SK-N-SH (cell line): ENCODE data around the gene DCAF17. TPM values are rescaled to one million over a fixed set of nuclear protein-coding genes. Genes with fewer than 3 reads are reported as not detected.

Experiments
- CTCF ChIA-PET: fragments of 300-600, 350-600 bp; formaldehyde crosslinking; extraction: SDS; loops from one replicate; lab custom pipeline; 2021; lab: Yijun Ruan, JAX
- POLR2A ChIA-PET: fragments of 350-600 bp; sonication (Branson Sonifier 250); formaldehyde crosslinking; extraction: SDS; loops from one replicate; lab custom pipeline; 2020; ENCODE audit warnings: antibody characterized with exemption, inconsistent platforms; lab: Yijun Ruan, JAX
- DNase-seq: peaks from one replicate; pipeline ENCODE4 v3.0.0; 2012
- H2AFZ ChIP-seq: fragments of 200-600 bp; sonication (generic); 2 replicates; pipeline ENCODE4 v1.8.1; 2016; ENCODE audit warnings: antibody characterized with exemption, mild to moderate bottlenecking, low read depth
- H3F3A ChIP-seq: fragments of 200-600 bp; sonication (generic); replicated peaks from 2 replicates; pipeline ENCODE3; 2016; ENCODE audit warnings: antibody characterized with exemption, mild to moderate bottlenecking; ENCODE audit not compliant: insufficient read depth
- H3K27ac ChIP-seq, 2 experiments: fragments of 200-500 bp in 1 of 2; fragments of 200-600 bp in 1 of 2; sonication (Bioruptor generic) in 1 of 2; sonication (generic), shearing (Covaris generic) in 1 of 2; 2 replicates each; pipeline versions ENCODE4 v1.5.1 to v1.6.1; 2014 to 2016; ENCODE audit warnings: low read depth in 2 of 2, inconsistent platforms in 1 of 2, low read length in 1 of 2, mild to moderate bottlenecking in 1 of 2, mixed read lengths in 1 of 2
- H3K27me3 ChIP-seq: fragments of 200-600 bp; sonication (generic), shearing (Covaris generic); 2 replicates; pipeline ENCODE4 v1.6.1; 2016; ENCODE audit warnings: mixed run types; ENCODE audit not compliant: insufficient read depth
- H3K36me3 ChIP-seq, 2 experiments: fragments of 200-500 bp in 1 of 2; fragments of 200-600 bp in 1 of 2; sonication (Bioruptor generic) in 1 of 2; sonication (generic) in 1 of 2; replicated peaks in 1 of 2; 2 replicates each; pipeline versions ENCODE3 to v1.5.1; 2014 to 2016; ENCODE audit warnings: low read length in 1 of 2, mild to moderate bottlenecking in 1 of 2; ENCODE audit not compliant: insufficient read depth in 2 of 2, control insufficient read depth in 1 of 2
- H3K4me1 ChIP-seq, 2 experiments: fragments of 200-500 bp in 1 of 2; fragments of 200-600 bp in 1 of 2; sonication (Bioruptor generic) in 1 of 2; sonication (generic), shearing (Covaris generic) in 1 of 2; 2 replicates each; pipeline versions ENCODE4 v1.5.1 to v1.6.1; 2014 to 2016; ENCODE audit warnings: low read depth in 1 of 2, low read length in 1 of 2, mixed run types in 1 of 2; ENCODE audit not compliant: insufficient read depth in 2 of 2, control insufficient read depth in 1 of 2
- H3K4me2 ChIP-seq: fragments of 200-600 bp; sonication (generic), shearing (Covaris generic); 2 replicates; pipeline ENCODE4 v1.6.1; 2017; ENCODE audit warnings: mixed run types
- H3K4me3 ChIP-seq, 2 experiments: fragments of 200-500 bp in 1 of 2; fragments of 200-600 bp in 1 of 2; sonication (Bioruptor generic) in 1 of 2; sonication (generic), shearing (Covaris generic) in 1 of 2; 2 replicates each; pipeline versions ENCODE4 v1.5.1 to v1.8.1; 2014 to 2016; ENCODE audit warnings: low read depth in 2 of 2, inconsistent platforms in 1 of 2, low read length in 1 of 2, mild to moderate bottlenecking in 1 of 2, mixed read lengths in 1 of 2, moderate library complexity in 1 of 2
- H3K79me2 ChIP-seq: fragments of 200-600 bp; sonication (generic); 2 replicates; pipeline ENCODE4 v1.8.1; 2017; ENCODE audit warnings: mild to moderate bottlenecking; ENCODE audit not compliant: insufficient read depth
- H3K9ac ChIP-seq: fragments of 200-600 bp; sonication (generic); 2 replicates; pipeline ENCODE4 v1.6.1; 2017; ENCODE audit warnings: mixed run types
- H3K9me2 ChIP-seq: fragments of 200-600 bp; sonication (generic); 2 replicates; pipeline ENCODE4 v1.6.1; 2017; ENCODE audit warnings: mixed run types
- H3K9me3 ChIP-seq: fragments of 200-600 bp; sonication (generic); 2 replicates; pipeline ENCODE4 v1.6.1; 2017; ENCODE audit warnings: mixed run types, mild to moderate bottlenecking, moderate library complexity
- H4K20me1 ChIP-seq: fragments of 200-600 bp; sonication (generic); 2 replicates; pipeline ENCODE4 v1.6.1; 2017; ENCODE audit warnings: mild to moderate bottlenecking, mixed run types; ENCODE audit not compliant: insufficient read depth
- CHD2 ChIP-seq: fragments of 150-350 bp; IDR thresholded peaks from 2 replicates; pipeline ENCODE4 v1.6.1; 2018; ENCODE audit warnings: low read length; ENCODE audit not compliant: partially characterized antibody
- CTCF ChIP-seq: fragments of 200-600 bp; sonication (generic); IDR thresholded peaks from 2 replicates; pipeline ENCODE4 v1.6.1; 2017; ENCODE audit warnings: antibody characterized with exemption, mild to moderate bottlenecking, moderate library complexity
- ELF1 ChIP-seq: IDR thresholded peaks from 2 replicates; pipeline ENCODE4 v1.4.0; 2012
- EP300 ChIP-seq, 2 experiments: IDR thresholded peaks; 2 replicates each; pipeline versions ENCODE4 v1.4.0 to v1.6.1; 2012; ENCODE audit warnings: borderline replicate concordance in 1 of 2, low read depth in 1 of 2, low read length in 1 of 2
- EZH2phosphoT487 ChIP-seq: fragments of 200-600 bp; sonication (generic); IDR thresholded peaks from 2 replicates; pipeline ENCODE4 v1.6.1; 2017; ENCODE audit warnings: low read depth, mixed run types, mild to moderate bottlenecking, antibody characterized with exemption, moderate library complexity, borderline replicate concordance
- FOSL2 ChIP-seq: IDR thresholded peaks from 2 replicates; pipeline ENCODE4 v1.4.0; 2012; ENCODE audit warnings: low read depth, mild to moderate bottlenecking, moderate library complexity, borderline replicate concordance
- JUND ChIP-seq: IDR thresholded peaks from 2 replicates; pipeline ENCODE4 v1.4.0; 2012
- PBX3 ChIP-seq: IDR thresholded peaks from 2 replicates; pipeline ENCODE4; 2012
- RAD21 ChIP-seq: IDR thresholded peaks from 2 replicates; pipeline ENCODE4 v1.6.1; 2012; ENCODE audit warnings: mild to moderate bottlenecking, low read length
- YY1 ChIP-seq: IDR thresholded peaks from 2 replicates; pipeline ENCODE4 v1.4.0; 2012; ENCODE audit warnings: low read depth, mild to moderate bottlenecking
- ZBTB33 ChIP-seq: IDR thresholded peaks from 2 replicates; pipeline ENCODE4 v1.4.0; 2012; ENCODE audit warnings: low read depth, borderline replicate concordance
- WGBS: methylation state at CpG from one replicate; pipeline ENCODE4 v1.1.6; 2017; ENCODE audit warnings: low lambda C conversion rate; 5-methylcytosine and 5-hydroxymethylcytosine counted together
- polyA plus RNA-seq, 3 experiments: library from polyadenylated mRNA; depleted of rRNA; stranded (reverse); fragments of >200 nt; gene quantifications; 2 replicates each; pipeline ENCODE4 v1.2.3, GENCODE V29; 2012

Gene DCAF17
- polyA plus RNA-seq, 1 of the 3 experiments (the other 2 are of a cell fraction), result 4.9 TPM

- Histone ChIP-seq H3K4me1 (peaks cover 0 to 15% of the 10 kb centered on the region in 2 experiments; a peak in 2 of 4 replicates), H3F3A (peaks cover 6% of the 10 kb centered on the region), H3K36me3 (no peaks in the 10 kb centered on the region), H3K9ac (peak overlapping the region; percentile 86), H2AFZ (peak overlapping the region; percentile 90), H3K9me2 (no peaks in the 10 kb centered on the region), H3K79me2 (peaks cover 35% of the 10 kb centered on the region), H4K20me1 (no peaks in the 10 kb centered on the region), H3K27ac (peak overlapping the region; percentile 68 to 72), H3K9me3 (no peaks in the 10 kb centered on the region), H3K27me3 (no peaks in the 10 kb centered on the region), H3K4me3 (peak overlapping the region; percentile 81 to 93), H3K4me2 (peak overlapping the region; percentile 98)
- peak; percentile 27 for DNase-seq
- CTCF ChIA-PET, result interaction anchor here (1.2 to 1.5 kb wide), 3 partner anchors 9 to 105 kb away, joined by 3 to 5 read pairs (median 5); no protein-coding TSS in a partner anchor
- TF ChIP-seq JUND (no peak), CHD2 (no peak), ZBTB33 (no peak), EZH2phosphoT487 (no peak), EP300 (IDR thresholded peaks at IDR 0.05; ENCODE audit: borderline replicate concordance in 1 of 2, low read depth in 1 of 2, low read length in 1 of 2) (no peak), ELF1 (no peak), PBX3 (no peak), FOSL2 (no peak), YY1 (no peak), CTCF (no peak), RAD21 (no peak)
- POLR2A ChIA-PET, result no interaction called here
- WGBS, result 85% methylated on average over 5 of the region's 5 CpGs
These were observed 87.5 kb downstream of the DCAF17 start for GRCh38 chr2:171521361-171522051.
